Measurements from ENCODE around the gene UNC5A.

The UNC5A gene

GRCh38 chr5:176810081-176810597 is at the start of gene UNC5A:
Gene UNC5A (plus strand): TSS chr5:176810559. CDS start chr5:176810751, 192 bp downstream.
- no peak for DNase-seq

GRCh38 chr5:176761755-176762154 is 48.6 kb upstream of the UNC5A start:
- DNase-seq, result no peak

GRCh38 chr5:176762489-176762888 is 47.9 kb upstream of the UNC5A start:
- DNase-seq, result no peak

- no peak for DNase-seq
Observed at GRCh38 chr5:176765687-176766086, 44.7 kb upstream of the UNC5A start.

GRCh38 chr5:176768174-176768970 is 42.0 kb upstream of the UNC5A start:
- DNase-seq, result no peak

GRCh38 chr5:176769911-176770310 is 40.4 kb upstream of the UNC5A start:
- no peak for DNase-seq

- DNase-seq, result no peak
Observed at GRCh38 chr5:176770431-176770830, 39.9 kb upstream of the UNC5A start.

GRCh38 chr5:176771102-176771845 is 39.1 kb upstream of the UNC5A start:
- DNase-seq, result no peak

- DNase-seq, result no peak
Observed at GRCh38 chr5:176772271-176773210, 37.8 kb upstream of the UNC5A start.

GRCh38 chr5:176773408-176774035 is 36.8 kb upstream of the UNC5A start:
- no peak for DNase-seq

- no peak for DNase-seq
Observed at GRCh38 chr5:176774216-176775171, 35.9 kb upstream of the UNC5A start.

GRCh38 chr5:176775409-176775808 is 35.0 kb upstream of the UNC5A start:
- DNase-seq, result no peak

- no peak for DNase-seq
Observed at GRCh38 chr5:176776141-176776865, 34.1 kb upstream of the UNC5A start.

- DNase-seq, result no peak
Observed at GRCh38 chr5:176776916-176777315, 33.4 kb upstream of the UNC5A start.

- DNase-seq, result no peak
Observed at GRCh38 chr5:176778921-176779465, 31.4 kb upstream of the UNC5A start.

- no peak for DNase-seq
Observed at GRCh38 chr5:176779537-176779936, 30.8 kb upstream of the UNC5A start.

- DNase-seq, result no peak
Observed at GRCh38 chr5:176780176-176781053, 29.9 kb upstream of the UNC5A start.

GRCh38 chr5:176781054-176781375 is 29.3 kb upstream of the UNC5A start:
- no peak for DNase-seq

Data from SIG-M5 (cell line).